Measurements from ENCODE around the gene GRIK4. TPM values are rescaled to one million over a fixed set of nuclear protein-coding genes. Genes with fewer than 3 reads are reported as not detected.

The GRIK4 gene
- total RNA-seq, 4 donors from 2014 or later = 0.09 TPM; not detected in 3

DNA sequence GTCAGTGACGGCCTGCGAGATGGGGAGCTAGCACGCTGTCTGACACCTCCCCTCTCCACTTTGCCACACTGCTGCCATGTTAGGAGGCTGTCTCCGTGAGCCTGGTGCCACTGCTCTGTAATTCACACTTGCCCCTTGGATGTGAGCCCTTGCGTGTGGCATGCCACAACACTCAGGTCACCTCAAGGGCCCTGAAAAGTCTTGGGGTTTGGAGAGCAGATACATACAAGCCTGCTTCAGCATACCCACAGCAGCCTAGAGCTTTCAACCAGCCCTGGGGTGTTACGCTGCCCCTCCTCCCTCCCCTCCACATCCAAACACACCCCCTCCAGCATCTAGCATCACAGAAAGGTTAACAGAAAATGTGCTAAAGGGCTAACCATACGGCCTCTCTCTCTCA lies 442.8 kb downstream of the GRIK4 start:
- TF ChIP-seq, protein P1, sequence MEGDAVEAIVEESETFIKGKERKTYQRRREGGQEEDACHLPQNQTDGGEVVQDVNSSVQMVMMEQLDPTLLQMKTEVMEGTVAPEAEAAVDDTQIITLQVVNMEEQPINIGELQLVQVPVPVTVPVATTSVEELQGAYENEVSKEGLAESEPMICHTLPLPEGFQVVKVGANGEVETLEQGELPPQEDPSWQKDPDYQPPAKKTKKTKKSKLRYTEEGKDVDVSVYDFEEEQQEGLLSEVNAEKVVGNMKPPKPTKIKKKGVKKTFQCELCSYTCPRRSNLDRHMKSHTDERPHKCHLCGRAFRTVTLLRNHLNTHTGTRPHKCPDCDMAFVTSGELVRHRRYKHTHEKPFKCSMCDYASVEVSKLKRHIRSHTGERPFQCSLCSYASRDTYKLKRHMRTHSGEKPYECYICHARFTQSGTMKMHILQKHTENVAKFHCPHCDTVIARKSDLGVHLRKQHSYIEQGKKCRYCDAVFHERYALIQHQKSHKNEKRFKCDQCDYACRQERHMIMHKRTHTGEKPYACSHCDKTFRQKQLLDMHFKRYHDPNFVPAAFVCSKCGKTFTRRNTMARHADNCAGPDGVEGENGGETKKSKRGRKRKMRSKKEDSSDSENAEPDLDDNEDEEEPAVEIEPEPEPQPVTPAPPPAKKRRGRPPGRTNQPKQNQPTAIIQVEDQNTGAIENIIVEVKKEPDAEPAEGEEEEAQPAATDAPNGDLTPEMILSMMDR (IDR thresholded peaks at IDR 0.05) = no peak
- no peak for DNase-seq (ENCODE audit: low spot score)
- no peak for ATAC-seq (ENCODE audit: low FRiP score)

DNA sequence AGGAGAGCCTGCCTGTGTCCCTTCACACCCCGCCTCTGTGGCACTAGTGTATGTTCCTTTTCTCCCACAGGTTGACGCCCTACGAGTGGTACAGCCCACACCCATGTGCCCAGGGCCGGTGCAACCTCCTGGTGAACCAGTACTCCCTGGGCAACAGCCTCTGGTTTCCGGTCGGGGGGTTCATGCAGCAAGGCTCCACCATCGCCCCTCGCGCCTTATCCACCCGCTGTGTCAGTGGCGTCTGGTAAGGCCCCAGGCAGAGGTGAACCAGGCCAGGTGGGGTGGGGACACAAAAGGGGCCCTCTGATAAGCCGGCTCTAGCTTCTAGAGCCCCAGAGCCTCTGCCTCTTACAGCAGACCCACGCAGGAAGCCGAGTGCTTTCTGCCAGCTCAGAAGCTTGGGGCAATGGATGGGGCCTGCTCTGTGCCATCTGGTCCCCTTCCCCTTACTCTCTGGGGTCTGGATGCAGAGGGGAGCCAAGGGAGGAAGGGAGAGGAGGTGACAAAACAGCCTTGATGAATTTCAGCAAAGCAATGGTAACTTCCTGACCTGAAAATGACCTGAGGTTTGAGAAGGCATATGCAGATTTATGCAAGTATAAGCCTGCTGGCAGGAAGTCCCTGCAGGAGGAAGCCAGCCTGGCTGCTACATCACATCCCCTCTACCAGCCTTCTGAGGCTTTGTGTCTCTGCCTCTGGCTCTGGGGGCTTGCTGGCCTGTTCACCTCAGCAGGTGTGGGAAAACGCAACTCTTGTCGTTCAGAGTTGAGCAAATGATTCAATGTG lies 445.4 kb downstream of the GRIK4 start:
- ATAC-seq (ENCODE audit: low FRiP score) = no peak
- TF ChIP-seq, protein P1 (IDR thresholded peaks at IDR 0.05) = no peak
- no peak for DNase-seq (ENCODE audit: low spot score)

DNA sequence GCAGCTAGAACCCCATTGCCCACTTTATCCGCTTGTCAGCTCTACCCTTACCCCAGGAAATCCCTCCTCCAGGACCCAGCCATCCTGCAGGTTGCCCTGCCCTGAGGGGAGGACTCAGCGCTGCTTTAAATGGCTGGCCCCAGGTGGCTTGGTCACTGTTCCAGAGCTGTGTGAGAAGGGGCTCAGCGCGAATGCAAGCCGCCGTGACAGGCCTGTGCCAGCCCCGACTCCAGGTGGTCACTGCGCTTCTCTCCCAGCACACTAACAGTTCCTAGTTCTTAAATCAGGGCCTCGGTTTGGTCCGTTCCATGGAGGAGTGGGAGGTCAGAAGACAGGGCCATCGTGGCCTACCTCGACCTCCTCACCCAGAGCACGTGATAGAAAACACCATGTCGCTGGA lies 446.6 kb downstream of the GRIK4 start:
- ATAC-seq (ENCODE audit: low FRiP score) (no peak), DNase-seq (ENCODE audit: low spot score) (no peak)
- TF ChIP-seq, protein P1 (IDR thresholded peaks at IDR 0.05) = no peak

- TF ChIP-seq, protein P1 (IDR thresholded peaks at IDR 0.05) = no peak
- ATAC-seq (ENCODE audit: low FRiP score) (no peak), DNase-seq (ENCODE audit: low spot score) (no peak)
Measured at GRCh38 chr11:120959189-120959588, 447.6 kb downstream of the GRIK4 start.

DNA sequence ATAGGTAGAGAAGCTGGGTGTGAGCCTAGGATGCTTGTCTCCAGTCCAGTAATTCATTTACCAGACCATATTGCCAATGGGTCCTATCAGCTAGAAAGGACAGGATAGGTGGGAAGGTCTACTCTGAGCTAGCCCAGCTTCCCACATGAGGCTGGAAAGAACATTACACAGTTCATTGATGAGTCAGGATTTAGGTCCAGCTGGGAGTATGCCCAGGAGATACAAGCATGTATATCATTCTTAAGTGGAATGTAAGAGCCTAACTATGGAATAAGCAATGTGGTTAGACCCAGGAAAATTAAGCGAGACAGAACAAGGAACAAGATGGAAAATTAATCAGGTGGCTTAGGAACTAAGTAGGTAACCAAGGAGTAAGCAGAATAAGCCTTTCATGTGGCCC lies 453.3 kb downstream of the GRIK4 start:
- ATAC-seq (ENCODE audit: low FRiP score) (no peak), DNase-seq (ENCODE audit: low spot score) (no peak)
- TF ChIP-seq, protein P1 (IDR thresholded peaks at IDR 0.05) = no peak

- TF ChIP-seq, protein P1 (IDR thresholded peaks at IDR 0.05) = no peak
- no peak for ATAC-seq (ENCODE audit: low FRiP score)
- DNase-seq (ENCODE audit: low spot score) = no peak
Measured at GRCh38 chr11:120966840-120967239, 455.3 kb downstream of the GRIK4 start.

DNA sequence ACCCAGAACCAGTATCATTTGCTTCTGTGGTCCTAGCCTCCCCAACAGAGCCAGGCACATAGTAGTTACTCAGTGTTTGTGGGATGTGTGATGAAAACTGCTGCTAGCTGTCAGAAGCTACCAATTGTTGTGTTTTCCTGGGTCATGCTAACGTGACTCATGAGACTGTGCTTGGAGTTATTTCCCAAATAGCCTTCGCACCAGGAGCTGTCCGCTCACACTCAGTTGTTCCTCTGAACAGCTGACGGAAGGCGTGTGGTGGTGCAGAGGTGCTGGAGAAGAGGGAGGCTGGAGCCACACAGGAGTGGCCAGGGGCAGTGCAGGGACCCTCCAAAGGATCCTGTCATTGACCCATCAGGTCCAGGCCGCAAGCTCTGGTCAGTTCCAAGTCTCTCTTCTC lies 458.4 kb downstream of the GRIK4 start:
- no peak for DNase-seq (ENCODE audit: low spot score)
- TF ChIP-seq, protein P1 (IDR thresholded peaks at IDR 0.05) = no peak
- no peak for ATAC-seq (ENCODE audit: low FRiP score)

Measured in omental fat pad (tissue), 4 donors.